CD4-positive, alpha-beta memory T cell (primary cell): ENCODE data around the gene GJD3. TPM values are rescaled to one million over a fixed set of nuclear protein-coding genes. Genes with fewer than 3 reads are reported as not detected.
A peak's percentile ranks its signal among the peaks of the same experiment; 100 is the strongest.
"Not testable (repeated sequence)": the region's sequence is repeated elsewhere in the genome, so short reads cannot be mapped to it uniquely, and the experiment has no call there.

ENCODE experiments used
- CTCF ChIA-PET: fragments of 350-600 bp; sonication (Branson Sonifier 250); formaldehyde crosslinking; loops from one replicate; lab custom pipeline; 2021; ENCODE audit warnings: inconsistent platforms; ENCODE audit not compliant: partially characterized antibody; lab: Charles Lee
- POLR2A ChIA-PET: fragments of 350-600 bp; sonication (Branson Sonifier 250); formaldehyde crosslinking; loops from one replicate; lab custom pipeline; 2021; ENCODE audit not compliant: partially characterized antibody; lab: Charles Lee
- DNase-seq, 5 donors: peaks; one replicate each; pipeline versions ENCODE4 v3.0.0 to v3.0.0-alpha.2; 2020 to 2022; ENCODE audit warnings: mixed read lengths in 1 of 5
- H3K27ac ChIP-seq: one replicate; pipeline ENCODE4 v1.7.0; 2013; ENCODE audit warnings: low read depth, low read length
- H3K27me3 ChIP-seq: 2 replicates; pipeline ENCODE4 v1.7.0; 2013; ENCODE audit warnings: mild to moderate bottlenecking, low read length, moderate library complexity; ENCODE audit not compliant: insufficient read depth
- H3K36me3 ChIP-seq: 2 replicates; pipeline ENCODE4 v1.7.0; 2013; ENCODE audit warnings: mild to moderate bottlenecking, low read length, moderate library complexity; ENCODE audit not compliant: insufficient read depth
- H3K4me1 ChIP-seq: 2 replicates; pipeline ENCODE4 v1.7.0; 2013; ENCODE audit warnings: mild to moderate bottlenecking, low read length, moderate library complexity; ENCODE audit not compliant: insufficient read depth
- H3K4me3 ChIP-seq, 2 donors: one replicate each; pipeline ENCODE4 v1.7.0; 2013; ENCODE audit warnings: low read length in 2 of 2, mild to moderate bottlenecking in 1 of 2
- H3K9me3 ChIP-seq, 2 donors: one replicate each; pipeline ENCODE4 v1.7.0; 2013; ENCODE audit warnings: low read length in 2 of 2, control low read depth in 1 of 2; ENCODE audit not compliant: control insufficient read depth in 1 of 2
- H3K27ac Mint-ChIP-seq, 7 donors: one replicate each; pipeline ENCODE4 v1.8.0; 2020 to 2021; ENCODE audit warnings: mixed read lengths in 7 of 7, mild to moderate bottlenecking in 6 of 7, inconsistent platforms in 3 of 7, moderate library complexity in 3 of 7
- H3K27me3 Mint-ChIP-seq, 2 donors: one replicate each; pipeline ENCODE4 v1.8.0; 2020 to 2021; ENCODE audit warnings: mixed read lengths in 2 of 2
- H3K36me3 Mint-ChIP-seq, 2 donors: one replicate each; pipeline ENCODE4 v1.8.0; 2020 to 2021; ENCODE audit warnings: mixed read lengths in 2 of 2, inconsistent platforms in 1 of 2, mild to moderate bottlenecking in 1 of 2
- H3K4me1 Mint-ChIP-seq, 4 donors: one replicate each; pipeline ENCODE4 v1.8.0; 2020 to 2021; ENCODE audit warnings: mixed read lengths in 4 of 4, mild to moderate bottlenecking in 1 of 4
- H3K4me3 Mint-ChIP-seq, 8 donors: one replicate each; pipeline ENCODE4 v1.8.0; 2020 to 2021; ENCODE audit warnings: mixed read lengths in 8 of 8, mild to moderate bottlenecking in 7 of 8, moderate library complexity in 6 of 8, inconsistent platforms in 3 of 8
- H3K9me3 Mint-ChIP-seq, 8 donors: one replicate each; pipeline ENCODE4 v1.8.0; 2020 to 2021; ENCODE audit warnings: mixed read lengths in 8 of 8, mild to moderate bottlenecking in 5 of 8, inconsistent platforms in 3 of 8, moderate library complexity in 1 of 8
- intact Hi-C: fragments of 100-400 bp; cut with micrococcal nuclease; formaldehyde crosslinking; loops from one replicate; pipeline ENCODE4 v1.15.1; 2023
- polyA plus RNA-seq, 2 donors: library from polyadenylated mRNA; unstranded; fragments of 300-500 nt; fragmentation: Illumina TruSeq; gene quantifications; one replicate each; pipeline ENCODE4 v1.2.3, GENCODE V29; 2021
- total RNA-seq, 2 experiments: library from RNA; stranded (reverse); gene quantifications; one replicate each; pipeline ENCODE4 v1.2.3, GENCODE V29; 2021

The GJD3 gene
- total RNA-seq: not detected
- not detected for polyA plus RNA-seq

- Mint-ChIP-seq H3K4me3 (peak within 1 kb of the TSS; percentile 34 to 82 (median 62)), H3K27ac (peak within 1 kb of the TSS in 2 of 7 donors; percentile 8 to 32), H3K4me1 (peaks cover 2 to 8% (median 5%) of the 10 kb centered on the region in 4 donors), H3K36me3 (no peaks in the 10 kb centered on the region), H3K9me3 (no peaks in the 10 kb centered on the region), H3K27me3 (peaks cover 0 to 7% of the 10 kb centered on the region in 2 donors)
- Histone ChIP-seq H3K9me3 (no peaks in the 10 kb centered on the region), H3K27me3 (no peaks in the 10 kb centered on the region), H3K4me3 (peak within 1 kb of the TSS in 1 of 2 donors; percentile 47), H3K36me3 (no peaks in the 10 kb centered on the region), H3K4me1 (peaks cover 12% of the 10 kb centered on the region), H3K27ac (no peak within 1 kb of the TSS)
- CTCF ChIA-PET: interaction anchor here (1.4 to 3.6 kb wide), 2 partner anchors 12 to 80 kb away, joined by 4 to 11 read pairs; partner anchors contain the start of gene IGFBP4
- intact Hi-C loops: no loop called here
- peak in 1 of 5 donors; percentile 32 for DNase-seq
- POLR2A ChIA-PET: interaction anchor here (1.5 to 5.0 kb wide), 2 partner anchors 168 to 1324 kb away, joined by 5 to 26 read pairs; partner anchors contain the start of gene EIF1
Measured at GRCh38 chr17:40364121-40364861, at the start of gene GJD3. TSS of gene GJD3 (minus strand) at chr17:40364737. CDS start at chr17:40363815, 922 bp downstream.

GRCh38 chr17:40414312-40414711 is 49.8 kb upstream of the GJD3 start:
- ChIA-PET CTCF (interaction anchor here (0.9 to 8.5 kb wide), 16 partner anchors 7 to 146 kb away, joined by 3 to 72 read pairs (median 6); partner anchors contain the start of gene IGFBP4), POLR2A (interaction anchor here (0.9 kb wide), 1 partner anchor 118 kb away, joined by 4 read pairs; no protein-coding TSS in a partner anchor)
- H3K27ac ChIP-seq, H3K27ac Mint-ChIP-seq, H3K36me3 ChIP-seq, H3K27me3 Mint-ChIP-seq, H3K4me3 Mint-ChIP-seq, DNase-seq, H3K9me3 ChIP-seq, H3K4me3 ChIP-seq, H3K27me3 ChIP-seq, H3K36me3 Mint-ChIP-seq, H3K9me3 Mint-ChIP-seq: not testable (repeated sequence)
- intact Hi-C loops: loop anchor here (10.0 kb wide), 1 partner anchor 210 kb away; no protein-coding TSS in a partner anchor
- H3K4me1 ChIP-seq: peaks cover 30% of the 10 kb centered on the region
- H3K4me1 Mint-ChIP-seq: peaks cover 13 to 32% (median 23%) of the 10 kb centered on the region in 4 donors

GRCh38 chr17:40412880-40413279 is 48.3 kb upstream of the GJD3 start:
- Histone ChIP-seq H3K27me3 (no peaks in the 10 kb centered on the region), H3K4me1 (peaks cover 20% of the 10 kb centered on the region), H3K4me3 (no peak overlapping the region), H3K9me3 (no peaks in the 10 kb centered on the region), H3K36me3 (no peaks in the 10 kb centered on the region), H3K27ac (no peak overlapping the region)
- Mint-ChIP-seq H3K4me3 (no peak overlapping the region), H3K36me3 (peaks cover 0 to 3% of the 10 kb centered on the region in 2 donors), H3K9me3 (no peaks in the 10 kb centered on the region), H3K27me3 (no peaks in the 10 kb centered on the region), H3K4me1 (peaks cover 10 to 22% (median 16%) of the 10 kb centered on the region in 4 donors), H3K27ac (no peak overlapping the region)
- ChIA-PET CTCF (interaction anchor here (0.8 to 8.5 kb wide), 10 partner anchors 13 to 210 kb away, joined by 3 to 72 read pairs (median 6); partner anchors contain the start of gene IGFBP4), POLR2A (interaction anchor here (1.0 kb wide), 1 partner anchor 58 kb away, joined by 3 read pairs; no protein-coding TSS in a partner anchor)
- no peak for DNase-seq
- intact Hi-C loops: loop anchor here (10.0 kb wide), 1 partner anchor 208 kb away; no protein-coding TSS in a partner anchor

- H3K4me1 Mint-ChIP-seq: peaks cover 7 to 14% (median 9%) of the 10 kb centered on the region in 4 donors
- Histone ChIP-seq H3K4me3 (no peak overlapping the region), H3K9me3 (no peaks in the 10 kb centered on the region), H3K27ac (no peak overlapping the region), H3K4me1 (peaks cover 14% of the 10 kb centered on the region), H3K36me3 (no peaks in the 10 kb centered on the region), H3K27me3 (no peaks in the 10 kb centered on the region)
- H3K4me3 Mint-ChIP-seq: no peak overlapping the region
- ChIA-PET CTCF (interaction anchor here (1.3 to 8.5 kb wide), 10 partner anchors 12 to 209 kb away, joined by 3 to 72 read pairs (median 6); partner anchors contain the start of gene IGFBP4), POLR2A (interaction anchor here (1.0 kb wide), 2 partner anchors 8 to 57 kb away, joined by 3 read pairs; no protein-coding TSS in a partner anchor)
- H3K27ac Mint-ChIP-seq: peak overlapping the region in 1 of 7 donors; percentile 43
- no peaks in the 10 kb centered on the region for H3K27me3 Mint-ChIP-seq
- no peaks in the 10 kb centered on the region for H3K36me3 Mint-ChIP-seq
- no peak for DNase-seq
- intact Hi-C loops: loop anchor here (10.0 kb wide), 1 partner anchor 207 kb away; no protein-coding TSS in a partner anchor
- no peaks in the 10 kb centered on the region for H3K9me3 Mint-ChIP-seq
Measured at GRCh38 chr17:40411821-40412220, 47.3 kb upstream of the GJD3 start.

GRCh38 chr17:40410082-40410481 is 45.5 kb upstream of the GJD3 start:
- H3K9me3 Mint-ChIP-seq: no peaks in the 10 kb centered on the region
- H3K27ac Mint-ChIP-seq: peak overlapping the region in 1 of 7 donors; percentile 9
- no peak overlapping the region for H3K4me3 Mint-ChIP-seq
- ChIA-PET CTCF (interaction anchor here (1.1 to 8.5 kb wide), 5 partner anchors 10 to 123 kb away, joined by 3 to 72 read pairs (median 7); partner anchors contain the start of gene IGFBP4), POLR2A (interaction anchor here (1.4 to 1.8 kb wide), 3 partner anchors 8 to 131 kb away, joined by 3 to 7 read pairs (median 5); partner anchors contain the start of gene TOP2A)
- Histone ChIP-seq H3K27me3 (no peaks in the 10 kb centered on the region), H3K4me3 (no peak overlapping the region), H3K4me1 (peaks cover under 1% of the 10 kb centered on the region), H3K27ac (no peak overlapping the region), H3K9me3 (no peaks in the 10 kb centered on the region), H3K36me3 (no peaks in the 10 kb centered on the region)
- intact Hi-C loops: loop anchor here (10.0 kb wide), 1 partner anchor 205 kb away; no protein-coding TSS in a partner anchor
- no peaks in the 10 kb centered on the region for H3K27me3 Mint-ChIP-seq
- no peaks in the 10 kb centered on the region for H3K36me3 Mint-ChIP-seq
- no peak for DNase-seq
- peaks cover 0 to 6% (median 2%) of the 10 kb centered on the region in 4 donors for H3K4me1 Mint-ChIP-seq

GRCh38 chr17:40409540-40409939 is 45.0 kb upstream of the GJD3 start:
- H3K9me3 Mint-ChIP-seq, intact Hi-C loops, H3K36me3 ChIP-seq, DNase-seq, H3K4me1 ChIP-seq, H3K4me3 ChIP-seq, H3K36me3 Mint-ChIP-seq, H3K9me3 ChIP-seq, H3K4me1 Mint-ChIP-seq, H3K4me3 Mint-ChIP-seq, H3K27me3 Mint-ChIP-seq, H3K27ac Mint-ChIP-seq, H3K27me3 ChIP-seq, H3K27ac ChIP-seq: not testable (repeated sequence)
- POLR2A ChIA-PET: interaction anchor here (1.8 kb wide), 1 partner anchor 9 kb away, joined by 7 read pairs; the partner anchor contains the start of gene TOP2A
- CTCF ChIA-PET: interaction anchor here (1.0 to 6.8 kb wide), 6 partner anchors 10 to 145 kb away, joined by 3 to 43 read pairs (median 4); no protein-coding TSS in a partner anchor
